HG02970 (cell line): Measurements from ENCODE around the gene PIP5K1C.

Source experiments
- ATAC-seq: cut with Tn5 transposase; IDR thresholded peaks from one replicate; pipeline ENCODE4 v1.9.1; 2021; ENCODE audit warnings: mild to moderate bottlenecking, moderate library complexity, moderate number of reproducible peaks; ENCODE audit not compliant: unreplicated experiment, low FRiP score

PIP5K1C gene

GRCh38 chr19:3695124-3695733 lies 5.0 kb downstream of the PIP5K1C start:
- ATAC-seq = no peak

GRCh38 chr19:3694361-3695123 lies 5.7 kb downstream of the PIP5K1C start:
- no peak for ATAC-seq

- no peak for ATAC-seq
Observed at GRCh38 chr19:3693025-3693925, 7.0 kb downstream of the PIP5K1C start.

- ATAC-seq = no peak
Observed at GRCh38 chr19:3692141-3693024, 7.9 kb downstream of the PIP5K1C start.

- ATAC-seq = no peak
Observed at GRCh38 chr19:3691726-3692125, 8.5 kb downstream of the PIP5K1C start.

GRCh38 chr19:3691372-3691716 lies 8.9 kb downstream of the PIP5K1C start:
- ATAC-seq = no peak

- no peak for ATAC-seq
Observed at GRCh38 chr19:3690551-3691371, 9.5 kb downstream of the PIP5K1C start.

GRCh38 chr19:3687774-3688706 lies 12.2 kb downstream of the PIP5K1C start:
- no peak for ATAC-seq

GRCh38 chr19:3687393-3687773 lies 12.9 kb downstream of the PIP5K1C start:
- ATAC-seq = no peak

GRCh38 chr19:3684817-3685410 lies 15.4 kb downstream of the PIP5K1C start:
- no peak for ATAC-seq

GRCh38 chr19:3684054-3684816 lies 16.0 kb downstream of the PIP5K1C start:
- no peak for ATAC-seq

GRCh38 chr19:3683405-3684053 lies 16.7 kb downstream of the PIP5K1C start:
- no peak for ATAC-seq

- no peak for ATAC-seq
Observed at GRCh38 chr19:3682741-3683404, 17.4 kb downstream of the PIP5K1C start.

GRCh38 chr19:3682286-3682685 lies 18.0 kb downstream of the PIP5K1C start:
- ATAC-seq = no peak

GRCh38 chr19:3680939-3681338 lies 19.3 kb downstream of the PIP5K1C start:
- no peak for ATAC-seq

- ATAC-seq = no peak
Observed at GRCh38 chr19:3679581-3679980, 20.7 kb downstream of the PIP5K1C start.
